Measurements from ENCODE around the gene PLXDC2. TPM values are rescaled to one million over a fixed set of nuclear protein-coding genes. Genes with fewer than 3 reads are reported as not detected.

PLXDC2 gene
- total and polyA plus RNA-seq, 8 donors: 2.1 to 57.2 (median 11.2) TPM

- no peak for DNase-seq
- Histone ChIP-seq H3K27ac (no peak overlapping the region), H3K4me1 (peaks cover 0 to 28% (median 15%) of the 10 kb centered on the region in 4 donors), H3K4me3 (no peak overlapping the region), H3K27me3 (no peaks in the 10 kb centered on the region), H3K36me3 (no peaks in the 10 kb centered on the region), H3K9me3 (no peaks in the 10 kb centered on the region)
- intact Hi-C loops (cut with DNase I; ENCODE audit: low total_unique reads): no loop called here
- TF ChIP-seq POLR2A (IDR thresholded peaks at IDR 0.05) (no peak), CTCF (IDR thresholded peaks at IDR 0.05) (no peak), POLR2AphosphoS5 (IDR thresholded peaks at IDR 0.05) (no peak), EP300 (IDR thresholded peaks at IDR 0.05) (no peak)
- WGBS, 5 donors: 91 to 96% (median 94%) methylated on average over 3 of the region's 3 CpGs
Observed at GRCh38 chr10:19933772-19934171, 117.5 kb downstream of the PLXDC2 start.

GRCh38 chr10:19935176-19935575 is 118.9 kb downstream of the PLXDC2 start:
- H3K4me3 ChIP-seq: no peak overlapping the region
- TF ChIP-seq CTCF (IDR thresholded peaks at IDR 0.05): no peak
- TF ChIP-seq POLR2A (IDR thresholded peaks at IDR 0.05): no peak
- no peak for TF ChIP-seq EP300 (IDR thresholded peaks at IDR 0.05)
- TF ChIP-seq POLR2AphosphoS5 (IDR thresholded peaks at IDR 0.05): no peak
- DNase-seq: no peak
- no peaks in the 10 kb centered on the region for H3K27me3 ChIP-seq
- no peak overlapping the region for H3K27ac ChIP-seq
- intact Hi-C loops (cut with DNase I; ENCODE audit: low total_unique reads): no loop called here
- peaks cover 0 to 25% (median 11%) of the 10 kb centered on the region in 4 donors for H3K4me1 ChIP-seq
- no peaks in the 10 kb centered on the region for H3K9me3 ChIP-seq
- no peaks in the 10 kb centered on the region for H3K36me3 ChIP-seq
- 43 to 70% (median 56%) methylated on average over 3 of the region's 3 CpGs for WGBS, 5 donors

- Histone ChIP-seq H3K4me1 (peaks cover 0 to 13% (median 4%) of the 10 kb centered on the region in 4 donors), H3K4me3 (no peak overlapping the region), H3K9me3 (no peaks in the 10 kb centered on the region), H3K36me3 (no peaks in the 10 kb centered on the region), H3K27ac (no peak overlapping the region), H3K27me3 (no peaks in the 10 kb centered on the region)
- intact Hi-C loops (cut with DNase I; ENCODE audit: low total_unique reads): no loop called here
- DNase-seq: no peak
- TF ChIP-seq CTCF (IDR thresholded peaks at IDR 0.05) (no peak), POLR2A (IDR thresholded peaks at IDR 0.05) (no peak), EP300 (IDR thresholded peaks at IDR 0.05) (no peak), POLR2AphosphoS5 (IDR thresholded peaks at IDR 0.05) (no peak)
- WGBS, 5 donors: 80 to 97% (median 90%) methylated on average over 2 of the region's 2 CpGs
Observed at GRCh38 chr10:19936289-19936688, 120.1 kb downstream of the PLXDC2 start.

- H3K27me3 ChIP-seq: no peaks in the 10 kb centered on the region
- no peaks in the 10 kb centered on the region for H3K36me3 ChIP-seq
- intact Hi-C loops (cut with DNase I; ENCODE audit: low total_unique reads): no loop called here
- no peak for DNase-seq
- no peaks in the 10 kb centered on the region for H3K9me3 ChIP-seq
- TF ChIP-seq POLR2AphosphoS5 (IDR thresholded peaks at IDR 0.05): no peak
- no peak for TF ChIP-seq EP300 (IDR thresholded peaks at IDR 0.05)
- no peak for TF ChIP-seq POLR2A (IDR thresholded peaks at IDR 0.05)
- no peak for TF ChIP-seq CTCF (IDR thresholded peaks at IDR 0.05)
- 76 to 94% (median 84%) methylated on average over 1 of the region's 1 CpG for WGBS, 5 donors
- no peaks in the 10 kb centered on the region for H3K4me1 ChIP-seq
- no peak overlapping the region for H3K27ac ChIP-seq
- no peak overlapping the region for H3K4me3 ChIP-seq
Observed at GRCh38 chr10:19937989-19938388, 121.8 kb downstream of the PLXDC2 start.
